ENCODE results near the gene NUP93.

GRCh38 chr16:56872863-56873391 lies 143.0 kb downstream of the NUP93 start:
- TF ChIP-seq POLR2A (IDR thresholded peaks at IDR 0.05; ENCODE audit: low read depth, low read length): no peak
- TF ChIP-seq CTCF (IDR thresholded peaks at IDR 0.05; ENCODE audit: extremely low read depth in 1 of 2, insufficient read depth in 1 of 2, low read depth in 1 of 2, low read length in 2 of 2): no peak
- no peak for TF ChIP-seq EZH2 (IDR thresholded peaks at IDR 0.05; ENCODE audit: borderline replicate concordance, low read depth, low read length, severe bottlenecking)
- no peak for TF ChIP-seq MAX (IDR thresholded peaks at IDR 0.05; ENCODE audit: insufficient read depth, insufficient read length)
- TF ChIP-seq JUN (IDR thresholded peaks at IDR 0.05; ENCODE audit: borderline replicate concordance, insufficient read depth, insufficient read length, low read depth): no peak
